HG03175 (cell line): ENCODE measurements around the gene AOPEP.

Source experiments
- ATAC-seq: cut with Tn5 transposase; IDR thresholded peaks from one replicate; pipeline ENCODE4 v1.9.1; 2021; ENCODE audit warnings: mild to moderate bottlenecking, moderate library complexity; ENCODE audit not compliant: unreplicated experiment

AOPEP gene

DNA sequence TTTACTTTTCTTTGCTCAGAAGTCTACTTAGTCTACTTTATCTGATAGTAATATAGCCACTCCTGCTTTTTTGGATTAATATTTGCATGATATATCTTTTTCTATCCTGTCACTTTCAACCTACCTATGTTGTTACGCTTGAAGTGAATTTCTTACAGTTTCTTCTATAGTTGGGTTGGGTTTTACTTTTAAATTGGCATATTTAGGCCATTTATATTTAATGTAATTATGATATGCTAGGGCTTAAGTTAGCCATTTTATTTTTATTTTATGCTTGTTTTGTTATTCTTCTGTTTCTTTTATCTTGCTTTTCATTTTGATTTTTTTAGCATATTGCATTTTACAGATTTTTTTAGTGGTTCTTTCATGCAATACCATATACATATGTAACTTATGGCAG is 164.7 kb downstream of the AOPEP start:
- no peak for ATAC-seq

- no peak for ATAC-seq
Measured at GRCh38 chr9:94892675-94893074, 166.2 kb downstream of the AOPEP start.

DNA sequence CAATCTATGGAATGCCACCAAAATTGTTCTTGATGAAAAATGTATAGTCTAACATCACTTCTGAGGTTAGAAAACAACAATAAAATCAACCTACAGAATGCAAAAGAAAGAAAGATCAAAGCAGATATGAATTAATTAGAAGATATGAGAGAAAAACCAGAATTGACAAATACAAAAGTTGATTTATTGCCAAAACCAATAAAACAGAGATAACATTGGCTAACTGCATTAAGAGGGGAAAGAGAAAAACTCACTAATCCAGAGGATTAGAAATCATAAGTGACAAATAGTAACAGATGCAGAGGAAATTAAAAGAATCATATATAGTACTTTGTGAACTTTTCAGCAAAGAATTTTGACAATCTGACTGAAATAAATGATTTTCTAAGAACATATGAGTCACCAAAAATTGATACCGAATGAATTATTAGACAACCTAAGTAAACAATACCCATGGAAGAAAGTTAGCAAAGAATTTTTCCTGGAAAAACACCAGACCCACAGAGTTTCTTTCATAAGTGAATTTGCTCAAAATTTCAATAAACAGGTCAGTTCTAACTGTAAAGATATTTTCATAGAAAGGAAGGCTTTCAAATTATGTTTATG is 167.7 kb downstream of the AOPEP start:
- ATAC-seq = no peak

- ATAC-seq = no peak
Measured at GRCh38 chr9:94895668-94896067, 169.2 kb downstream of the AOPEP start.

DNA sequence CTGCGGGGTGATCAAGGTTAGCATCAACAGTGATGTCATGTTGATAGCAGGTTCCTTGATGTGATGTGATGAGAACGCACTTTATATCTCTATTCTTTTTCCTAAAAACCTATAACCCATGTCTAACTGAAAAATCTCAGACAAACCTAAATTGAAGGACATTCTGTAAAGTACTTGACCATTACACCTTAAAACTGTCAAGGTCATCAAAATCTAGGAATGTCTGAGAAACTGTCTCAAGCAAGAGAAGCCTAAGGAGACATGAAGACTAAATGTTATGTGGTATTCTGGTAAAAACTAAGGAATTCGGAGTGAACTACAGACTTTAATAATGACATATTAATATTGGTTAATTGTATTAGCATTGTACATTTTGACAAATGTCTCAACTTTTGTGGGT is 170.0 kb downstream of the AOPEP start:
- no peak for ATAC-seq

GRCh38 chr9:94899464-94900221 is 173.1 kb downstream of the AOPEP start:
- ATAC-seq = no peak

DNA sequence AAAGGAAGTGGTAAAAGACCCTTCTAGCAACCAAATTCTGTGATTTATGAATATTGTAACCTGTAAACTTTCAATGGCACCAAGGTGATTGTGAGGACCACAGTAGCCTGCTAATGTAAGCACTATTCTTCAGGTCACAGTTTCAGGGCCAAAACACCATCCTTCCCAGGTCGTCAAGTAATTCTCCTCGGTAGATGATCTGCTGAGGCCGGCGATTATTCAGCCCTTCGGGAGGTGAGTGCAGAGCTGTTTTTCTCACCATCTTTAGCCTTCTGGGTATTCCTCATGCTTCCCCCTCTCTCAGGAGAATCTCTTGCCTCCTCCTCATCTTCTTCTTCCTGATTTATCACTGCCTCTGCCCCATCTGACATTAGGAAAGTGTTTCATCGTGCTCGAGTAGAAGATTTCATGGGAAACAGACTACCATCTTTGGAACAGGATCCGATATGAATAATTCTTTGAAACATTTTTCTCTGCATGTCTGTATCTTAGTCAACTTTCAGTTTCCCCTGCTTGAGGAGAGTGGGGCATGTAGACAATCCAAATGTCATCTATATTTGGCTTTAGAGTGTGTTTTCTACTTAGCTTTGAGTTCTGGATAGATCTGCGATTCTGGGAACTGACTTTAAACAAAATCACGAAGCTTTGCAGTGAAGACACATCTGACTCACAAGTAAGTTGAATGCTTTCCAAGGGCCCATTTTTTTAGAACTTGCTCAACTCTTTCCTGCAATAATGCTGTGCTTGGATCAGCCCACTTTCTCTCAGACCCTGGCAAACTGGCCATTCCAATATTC is 173.9 kb downstream of the AOPEP start:
- no peak for ATAC-seq

DNA sequence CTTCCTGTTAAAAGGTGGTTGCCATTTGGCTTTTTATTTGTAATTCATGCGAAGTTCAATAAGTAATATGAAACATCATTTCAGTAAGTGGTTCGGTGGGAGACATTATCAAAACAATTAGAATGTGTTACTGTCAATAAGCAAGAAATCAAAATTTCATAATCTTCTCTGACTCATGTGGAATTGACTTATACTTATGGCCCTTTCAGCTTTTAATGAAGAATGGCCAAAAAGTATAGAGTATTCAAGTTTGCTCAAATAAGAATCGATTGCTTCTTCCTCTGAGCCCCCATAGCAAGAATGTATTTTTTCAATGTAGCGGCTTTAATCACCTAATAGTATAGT is 174.5 kb downstream of the AOPEP start:
- no peak for ATAC-seq

DNA sequence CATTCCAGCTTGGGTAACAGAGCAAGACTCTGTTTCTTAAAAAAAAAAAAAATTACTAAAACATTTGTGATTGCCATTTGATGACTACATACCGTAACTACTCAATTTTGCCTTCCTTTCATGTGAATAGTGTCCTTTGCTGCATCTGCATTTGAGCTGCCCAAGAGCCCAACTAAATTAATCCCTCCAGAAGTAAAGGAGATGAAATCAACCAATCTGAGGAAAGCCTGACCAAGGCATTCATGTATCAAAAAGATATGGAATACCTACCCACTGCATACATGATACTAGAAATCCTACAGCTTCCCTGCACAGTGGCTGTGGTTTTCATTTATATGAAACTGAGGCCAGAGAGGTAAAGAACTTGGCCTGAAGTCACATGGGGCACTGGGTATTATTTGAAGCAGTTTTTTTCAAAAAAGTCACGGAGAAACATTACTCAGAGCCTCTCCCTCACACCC is 177.5 kb downstream of the AOPEP start:
- no peak for ATAC-seq

- no peak for ATAC-seq
Measured at GRCh38 chr9:94904806-94905205, 178.3 kb downstream of the AOPEP start.

GRCh38 chr9:94905606-94906005 is 179.1 kb downstream of the AOPEP start:
- no peak for ATAC-seq

GRCh38 chr9:94906181-94906580 is 179.7 kb downstream of the AOPEP start:
- no peak for ATAC-seq

DNA sequence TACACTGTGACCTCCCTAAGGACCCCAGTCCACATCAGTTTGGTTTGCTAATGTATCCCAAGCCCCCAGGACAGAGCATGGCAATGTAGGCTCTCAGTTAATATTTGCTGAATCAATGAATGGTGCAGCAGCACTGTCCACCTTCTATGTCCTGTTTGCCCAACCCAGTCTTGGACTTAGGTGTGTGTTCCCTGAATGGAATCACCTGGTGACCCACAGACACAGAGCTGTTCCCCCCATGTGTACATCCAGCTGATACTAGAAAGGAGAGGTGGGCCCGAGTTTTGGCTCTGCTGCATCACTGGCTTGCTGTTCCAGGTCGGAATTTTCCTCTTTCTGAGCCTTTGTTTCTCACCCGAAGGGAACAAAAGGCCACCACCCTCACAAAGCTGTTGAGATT is 180.2 kb downstream of the AOPEP start:
- ATAC-seq = no peak

DNA sequence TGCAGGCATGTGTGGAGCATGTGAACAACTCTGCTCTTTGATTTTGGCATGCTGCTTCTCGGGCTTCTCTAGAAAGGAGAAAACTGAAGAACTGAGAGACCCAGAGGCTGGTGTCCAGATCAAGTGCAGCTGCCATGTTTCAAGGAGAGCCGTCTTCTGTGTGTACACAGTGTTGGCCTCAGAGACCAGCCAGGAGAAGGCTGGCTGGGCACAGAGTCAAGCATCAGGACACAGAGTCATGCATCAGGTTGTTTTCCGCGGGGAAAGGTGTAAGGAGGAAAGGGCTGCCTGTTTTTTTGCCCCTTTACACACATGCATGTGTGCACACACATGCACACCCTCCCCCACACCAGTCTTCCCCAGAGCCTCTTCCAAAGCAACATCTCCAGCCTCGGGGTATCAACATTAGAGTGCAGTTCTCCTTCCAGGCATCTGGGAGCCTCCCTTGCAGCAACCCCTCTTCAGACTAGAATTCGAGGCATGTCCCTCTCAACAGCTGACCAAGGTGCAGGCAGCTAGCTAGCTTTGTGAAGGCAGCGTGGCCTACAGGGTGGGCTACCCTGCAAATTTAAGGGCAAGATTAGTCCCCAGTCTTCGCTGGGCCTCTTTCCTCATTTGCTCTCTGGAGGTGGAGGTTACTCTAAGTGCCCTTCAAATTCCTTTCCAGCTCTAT is 180.9 kb downstream of the AOPEP start:
- ATAC-seq = no peak

DNA sequence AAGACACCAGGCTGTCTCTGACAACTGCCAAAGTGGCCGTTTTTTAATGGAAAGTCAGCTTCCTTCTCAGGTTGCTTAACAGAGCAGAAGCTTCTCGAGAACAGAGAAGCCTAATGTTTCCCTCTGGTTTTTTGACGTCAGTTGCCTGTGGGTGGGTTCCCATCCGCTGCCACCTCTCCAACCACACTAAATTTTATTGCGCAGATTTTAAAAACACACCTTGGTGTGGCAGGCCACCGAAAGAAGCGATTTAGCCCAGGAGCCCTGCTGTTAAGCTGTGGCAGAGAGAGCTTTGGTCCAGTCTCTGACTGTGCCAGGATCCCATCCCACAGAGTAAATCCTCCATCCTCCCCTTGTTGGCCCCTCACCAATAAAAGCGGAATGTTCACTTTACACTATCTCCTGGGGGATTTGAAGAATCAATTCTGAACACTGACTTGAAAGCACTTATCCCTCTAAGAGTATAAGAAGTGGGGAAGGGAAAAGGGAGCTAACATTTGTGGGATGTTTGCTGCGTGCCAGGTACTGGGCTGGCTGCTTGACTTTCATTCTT is 181.6 kb downstream of the AOPEP start:
- ATAC-seq = no peak

- ATAC-seq = no peak
Measured at GRCh38 chr9:94908583-94909249, 182.2 kb downstream of the AOPEP start.

DNA sequence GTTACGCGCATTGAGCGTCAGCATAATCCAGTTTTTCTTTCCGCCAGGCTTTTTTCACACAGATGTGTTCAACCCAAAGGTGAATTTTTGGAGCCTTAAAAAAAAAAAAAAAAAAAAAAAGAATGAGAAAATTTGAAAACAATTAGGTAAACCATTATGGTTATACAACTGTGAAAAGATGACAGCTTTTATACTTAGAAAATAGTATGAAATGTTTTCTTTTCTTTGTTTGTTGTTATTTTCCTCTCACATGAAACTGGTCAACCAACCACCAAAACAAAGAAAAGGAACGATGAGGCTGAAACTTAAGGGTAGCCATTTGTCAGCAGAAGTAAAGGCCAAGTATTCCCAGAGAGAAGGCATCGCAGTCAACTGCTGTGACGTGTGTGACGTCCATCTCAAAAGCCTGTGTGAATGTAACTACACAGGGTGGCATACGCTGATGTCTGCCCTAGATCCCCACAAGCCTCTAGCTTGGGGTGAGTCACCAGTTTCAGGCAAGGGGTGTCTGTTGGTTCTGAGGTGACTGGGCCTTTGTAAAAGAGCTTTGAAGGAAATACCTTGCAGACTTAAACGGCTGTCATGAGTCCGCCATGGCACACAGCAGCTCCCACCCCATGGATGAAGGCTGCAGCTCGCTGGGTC is 182.9 kb downstream of the AOPEP start:
- no peak for ATAC-seq

DNA sequence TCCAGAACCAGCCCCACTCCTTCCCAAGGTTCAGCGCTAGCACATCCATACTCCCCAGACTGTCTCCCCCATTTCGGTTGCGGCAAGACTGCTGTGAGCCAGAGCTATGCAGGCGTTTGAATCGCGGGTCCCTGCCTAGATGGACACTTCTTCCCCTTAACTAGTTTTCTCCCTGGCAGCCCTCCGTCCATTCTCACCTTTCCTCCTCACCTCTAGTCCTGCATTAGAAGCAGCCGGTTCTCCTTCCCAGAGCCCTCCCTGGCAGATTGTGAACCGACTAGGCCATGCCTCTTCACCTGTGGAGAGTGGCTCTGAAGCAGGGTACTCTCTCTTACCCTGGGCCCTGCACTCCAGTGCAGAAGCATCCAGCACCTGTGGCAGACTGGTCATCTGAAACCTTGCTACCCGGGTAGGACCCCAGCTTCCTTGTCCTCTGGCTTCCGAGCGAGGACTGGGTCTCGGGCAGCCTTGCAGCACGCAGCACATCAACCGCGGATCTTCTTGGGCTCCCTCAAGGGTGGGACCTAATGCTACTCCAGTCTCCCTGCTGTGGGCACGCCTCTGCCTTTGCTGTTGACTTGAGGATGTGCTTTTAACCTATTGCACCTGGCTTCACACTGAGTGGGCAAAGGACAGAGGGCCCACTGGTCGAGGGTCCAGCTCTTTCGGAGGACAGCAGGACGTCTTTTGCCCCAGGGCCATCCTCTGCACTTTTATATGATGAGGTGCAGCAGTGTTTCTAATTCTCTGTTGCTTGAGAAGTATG is 183.6 kb downstream of the AOPEP start:
- ATAC-seq = no peak

DNA sequence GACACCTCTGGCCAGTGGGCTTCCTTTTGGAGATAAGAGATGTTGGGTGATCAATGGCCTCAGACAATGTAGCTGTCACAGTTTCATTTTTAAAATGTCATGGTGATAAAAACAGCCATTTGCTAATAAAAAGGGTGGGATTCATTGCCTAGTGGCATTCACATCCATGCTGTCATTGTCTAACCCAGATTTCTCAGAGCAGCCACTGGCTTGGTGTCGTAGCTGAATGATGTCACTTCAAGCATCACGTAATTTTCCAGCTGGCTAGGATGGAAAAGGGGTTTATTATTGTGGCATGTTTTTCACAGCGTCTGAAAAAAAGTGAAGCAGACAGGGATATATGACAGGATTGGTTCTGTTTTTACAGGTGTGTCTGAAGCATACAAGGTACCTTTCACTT is 184.7 kb downstream of the AOPEP start:
- ATAC-seq = no peak
